ENCODE results near the gene HMGB2.

The HMGB2 gene

DNA sequence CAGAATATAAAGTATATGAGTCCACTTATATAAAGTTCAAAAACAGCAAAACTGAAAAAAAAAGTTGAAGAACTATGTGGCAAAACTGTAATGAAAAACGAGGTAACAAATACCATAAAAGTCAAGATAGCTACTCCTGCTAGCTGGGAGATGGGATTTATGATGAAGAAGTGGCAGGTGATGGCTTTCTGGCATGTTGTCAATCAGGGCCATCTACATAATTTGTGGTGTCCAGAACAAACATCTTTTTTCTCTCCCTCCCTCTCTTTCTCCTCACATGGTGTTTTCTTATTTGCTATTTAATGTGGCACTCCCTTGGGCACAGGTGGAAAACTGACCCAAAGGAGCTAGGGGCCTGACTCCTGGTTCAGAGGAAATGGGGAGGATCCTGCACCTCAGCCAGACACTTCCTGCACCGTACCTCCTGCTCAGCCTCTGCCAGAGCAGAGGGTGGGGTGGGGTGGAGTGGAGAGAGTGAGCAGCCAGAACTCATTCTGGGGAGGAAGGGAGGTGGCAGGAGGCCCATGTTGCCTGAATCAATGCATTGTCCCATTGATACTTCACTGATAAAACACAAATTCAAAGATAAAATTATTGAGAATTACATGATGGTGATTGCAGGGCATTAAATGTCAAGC lies 31.3 kb upstream of the HMGB2 start:
- H2BK120ac ChIP-seq (ENCODE audit: low read depth, low read length), result no peak overlapping the region
- H3K9ac ChIP-seq (ENCODE audit: low read length), result no peak overlapping the region
- H3K79me1 ChIP-seq (ENCODE audit: low read length), result no peaks in the 10 kb centered on the region
- H4K5ac ChIP-seq (ENCODE audit: low read length), result no peak overlapping the region
- no peak overlapping the region for H2BK15ac ChIP-seq (replicated peaks; ENCODE audit: low read depth)
- DNase-seq, result no peak
- no peak overlapping the region for H3K23ac ChIP-seq (ENCODE audit: low read length)
- H3K79me2 ChIP-seq (ENCODE audit: control insufficient read depth, insufficient read depth, low read length), result no peaks in the 10 kb centered on the region
- WGBS (ENCODE audit: extremely low coverage, insufficient coverage, low lambda C conversion rate), result no CpG with 5 or more reads among the region's 2 CpGs
- no peak overlapping the region for H2BK5ac ChIP-seq (ENCODE audit: low read length)
- no peaks in the 10 kb centered on the region for H3K36me3 ChIP-seq (ENCODE audit: control insufficient read depth, insufficient read depth, low read length)
- H3K27ac ChIP-seq (ENCODE audit: low read depth, low read length), result no peak overlapping the region
- no peak overlapping the region for H3K56ac ChIP-seq (ENCODE audit: low read length)
- H2AK5ac ChIP-seq (ENCODE audit: low read length), result no peak overlapping the region
- no peak overlapping the region for H3K4me2 ChIP-seq (ENCODE audit: low read length)
- H3K4me3 ChIP-seq (ENCODE audit: low read length), result no peak overlapping the region
- no peak overlapping the region for H3K18ac ChIP-seq (ENCODE audit: low read length)
- no peak overlapping the region for H4K8ac ChIP-seq (ENCODE audit: low read depth, low read length)
- H3K4me1 ChIP-seq (ENCODE audit: control insufficient read depth, low read depth, low read length), result no peaks in the 10 kb centered on the region
- no peaks in the 10 kb centered on the region for H3K27me3 ChIP-seq (ENCODE audit: insufficient read depth, low read length, poor library complexity)
- H3K4ac ChIP-seq (ENCODE audit: low read depth, low read length), result no peak overlapping the region

DNA sequence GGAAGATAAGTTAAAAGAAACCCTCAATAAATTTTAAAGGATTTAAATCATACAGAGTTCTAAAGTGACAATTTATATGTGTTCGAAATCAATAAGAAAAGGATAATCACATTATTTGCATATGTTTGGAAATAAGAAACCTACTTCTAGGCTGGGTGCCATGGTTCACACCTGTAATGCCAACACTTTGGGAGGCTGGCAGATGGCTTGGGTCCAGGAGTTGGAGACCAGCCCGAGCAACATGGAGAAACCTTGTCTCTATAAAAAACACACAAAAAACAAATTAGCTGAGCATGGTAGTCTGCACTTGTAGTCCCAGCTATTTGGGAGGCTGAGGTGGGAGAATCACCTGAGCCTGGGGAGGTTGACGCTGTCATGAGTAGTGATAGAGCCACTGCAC lies 28.5 kb upstream of the HMGB2 start:
- Histone ChIP-seq H3K4me2 (ENCODE audit: low read length) (no peak overlapping the region), H3K9ac (ENCODE audit: low read length) (no peak overlapping the region), H3K36me3 (ENCODE audit: control insufficient read depth, insufficient read depth, low read length) (no peaks in the 10 kb centered on the region), H3K4ac (ENCODE audit: low read depth, low read length) (no peak overlapping the region), H3K79me2 (ENCODE audit: control insufficient read depth, insufficient read depth, low read length) (no peaks in the 10 kb centered on the region), H3K79me1 (ENCODE audit: low read length) (no peaks in the 10 kb centered on the region), H3K18ac (ENCODE audit: low read length) (no peak overlapping the region), H2BK5ac (ENCODE audit: low read length) (no peak overlapping the region), H4K5ac (ENCODE audit: low read length) (no peak overlapping the region), H3K23ac (ENCODE audit: low read length) (no peak overlapping the region), H2BK120ac (ENCODE audit: low read depth, low read length) (no peak overlapping the region), H2AK5ac (ENCODE audit: low read length) (no peak overlapping the region), H3K4me3 (ENCODE audit: low read length) (no peak overlapping the region), H3K27ac (ENCODE audit: low read depth, low read length) (no peak overlapping the region), H3K27me3 (ENCODE audit: insufficient read depth, low read length, poor library complexity) (no peaks in the 10 kb centered on the region), H3K4me1 (ENCODE audit: control insufficient read depth, low read depth, low read length) (no peaks in the 10 kb centered on the region), H3K56ac (ENCODE audit: low read length) (no peak overlapping the region), H4K8ac (ENCODE audit: low read depth, low read length) (no peak overlapping the region), H2BK15ac (replicated peaks; ENCODE audit: low read depth) (no peak overlapping the region)
- WGBS (ENCODE audit: extremely low coverage, insufficient coverage, low lambda C conversion rate), result no CpG with 5 or more reads among the region's 3 CpGs
- DNase-seq, result no peak

DNA sequence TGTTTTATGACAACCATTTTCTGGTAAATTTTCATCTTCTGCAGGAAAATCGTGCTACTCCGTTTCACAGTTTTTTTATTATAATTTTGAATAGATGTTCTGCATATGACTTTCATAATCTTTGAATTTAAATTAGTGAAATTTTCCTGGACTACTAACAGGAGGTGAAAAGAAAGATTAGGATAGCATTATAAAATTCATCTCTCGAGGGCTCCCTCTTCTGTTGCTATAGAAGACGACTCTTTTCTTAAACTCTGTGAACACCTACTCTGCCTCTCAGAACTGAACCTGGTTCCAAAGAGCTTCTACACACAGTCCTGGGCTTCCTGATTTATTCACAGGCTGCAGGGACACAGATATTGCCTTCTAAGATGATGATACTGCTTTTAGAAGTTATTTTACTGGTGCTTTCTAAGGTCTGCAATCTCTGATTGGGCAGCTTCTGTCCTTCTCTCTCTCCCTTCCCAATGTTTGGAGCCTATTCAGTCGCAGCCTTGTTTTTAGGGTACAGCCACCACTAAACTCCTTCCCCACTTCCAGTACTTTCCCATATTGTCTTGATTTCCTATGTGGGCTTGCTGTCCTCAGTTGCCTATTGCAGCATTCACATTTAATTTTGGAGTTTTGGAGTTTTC lies 26.5 kb upstream of the HMGB2 start:
- H2AK5ac ChIP-seq (ENCODE audit: low read length), result no peak overlapping the region
- H3K23ac ChIP-seq (ENCODE audit: low read length), result no peak overlapping the region
- H4K5ac ChIP-seq (ENCODE audit: low read length), result no peak overlapping the region
- no peak overlapping the region for H2BK120ac ChIP-seq (ENCODE audit: low read depth, low read length)
- no peak overlapping the region for H3K56ac ChIP-seq (ENCODE audit: low read length)
- no peak overlapping the region for H3K4me2 ChIP-seq (ENCODE audit: low read length)
- no peak overlapping the region for H3K27ac ChIP-seq (ENCODE audit: low read depth, low read length)
- H3K4me3 ChIP-seq (ENCODE audit: low read length), result no peak overlapping the region
- no peaks in the 10 kb centered on the region for H3K79me2 ChIP-seq (ENCODE audit: control insufficient read depth, insufficient read depth, low read length)
- H2BK15ac ChIP-seq (replicated peaks; ENCODE audit: low read depth), result no peak overlapping the region
- H3K36me3 ChIP-seq (ENCODE audit: control insufficient read depth, insufficient read depth, low read length), result no peaks in the 10 kb centered on the region
- no peaks in the 10 kb centered on the region for H3K4me1 ChIP-seq (ENCODE audit: control insufficient read depth, low read depth, low read length)
- no peak overlapping the region for H2BK5ac ChIP-seq (ENCODE audit: low read length)
- H3K79me1 ChIP-seq (ENCODE audit: low read length), result no peaks in the 10 kb centered on the region
- no peak overlapping the region for H3K18ac ChIP-seq (ENCODE audit: low read length)
- H4K8ac ChIP-seq (ENCODE audit: low read depth, low read length), result no peak overlapping the region
- DNase-seq, result no peak
- H3K9ac ChIP-seq (ENCODE audit: low read length), result no peak overlapping the region
- H3K27me3 ChIP-seq (ENCODE audit: insufficient read depth, low read length, poor library complexity), result no peaks in the 10 kb centered on the region
- no CpG with 5 or more reads among the region's 5 CpGs for WGBS (ENCODE audit: extremely low coverage, insufficient coverage, low lambda C conversion rate)
- no peak overlapping the region for H3K4ac ChIP-seq (ENCODE audit: low read depth, low read length)

DNA sequence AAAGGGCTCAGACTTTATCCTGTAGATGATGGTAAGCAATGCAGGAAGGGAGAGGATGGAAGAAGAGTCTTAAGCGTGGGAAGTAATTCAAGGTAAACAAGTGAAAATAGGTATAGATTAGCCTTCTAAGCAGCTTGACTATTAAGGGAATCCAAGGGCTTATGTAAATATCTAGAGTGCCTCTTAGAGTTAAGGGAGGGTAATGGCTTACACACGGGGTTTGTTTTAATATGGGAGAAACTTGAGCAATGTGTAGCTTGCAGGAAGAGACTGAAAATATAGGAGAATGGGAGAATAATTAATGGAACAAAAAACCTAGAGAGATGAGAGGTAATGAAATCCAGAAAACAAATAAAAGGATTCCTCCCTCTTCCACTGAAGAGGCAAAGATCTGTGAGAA lies 23.8 kb upstream of the HMGB2 start:
- DNase-seq, result no peak
- Histone ChIP-seq H3K23ac (ENCODE audit: low read length) (no peak overlapping the region), H3K36me3 (ENCODE audit: control insufficient read depth, insufficient read depth, low read length) (no peaks in the 10 kb centered on the region)

DNA sequence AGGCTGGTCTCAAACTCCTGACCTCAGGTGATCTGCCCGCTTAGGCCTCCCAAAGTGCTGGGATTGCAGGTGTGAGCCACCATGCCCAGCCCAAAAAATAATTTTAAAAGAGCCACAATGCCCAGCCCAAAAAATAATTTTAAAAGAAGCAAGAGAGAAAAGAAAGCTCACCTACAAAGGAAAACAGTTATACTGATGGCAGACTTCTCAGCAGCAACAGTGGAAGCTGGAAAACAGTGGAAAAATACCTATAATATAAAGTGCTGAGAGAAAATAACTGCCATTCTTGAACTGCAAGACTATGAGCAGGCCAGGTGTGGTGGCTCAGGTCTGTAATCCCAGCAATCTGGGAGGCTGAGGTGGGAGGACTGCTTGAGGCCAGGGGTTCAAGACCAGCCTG lies 13.3 kb upstream of the HMGB2 start:
- Histone ChIP-seq H2BK5ac (ENCODE audit: low read length) (no peak overlapping the region), H3K23ac (ENCODE audit: low read length) (no peak overlapping the region), H3K4me3 (ENCODE audit: low read length) (no peak overlapping the region), H3K79me2 (ENCODE audit: control insufficient read depth, insufficient read depth, low read length) (no peaks in the 10 kb centered on the region), H3K36me3 (ENCODE audit: control insufficient read depth, insufficient read depth, low read length) (no peaks in the 10 kb centered on the region), H2AK5ac (ENCODE audit: low read length) (no peak overlapping the region), H3K56ac (ENCODE audit: low read length) (no peak overlapping the region), H3K4me2 (ENCODE audit: low read length) (no peak overlapping the region), H4K5ac (ENCODE audit: low read length) (no peak overlapping the region), H3K4me1 (ENCODE audit: control insufficient read depth, low read depth, low read length) (peaks cover 5% of the 10 kb centered on the region), H2BK120ac (ENCODE audit: low read depth, low read length) (no peak overlapping the region), H4K8ac (ENCODE audit: low read depth, low read length) (no peak overlapping the region), H3K9ac (ENCODE audit: low read length) (no peak overlapping the region), H3K27ac (ENCODE audit: low read depth, low read length) (no peak overlapping the region), H3K79me1 (ENCODE audit: low read length) (no peaks in the 10 kb centered on the region), H2BK15ac (replicated peaks; ENCODE audit: low read depth) (no peak overlapping the region), H3K4ac (ENCODE audit: low read depth, low read length) (no peak overlapping the region), H3K27me3 (ENCODE audit: insufficient read depth, low read length, poor library complexity) (no peaks in the 10 kb centered on the region), H3K18ac (ENCODE audit: low read length) (no peak overlapping the region)
- DNase-seq, result no peak
- no CpG with 5 or more reads among the region's 1 CpG for WGBS (ENCODE audit: extremely low coverage, insufficient coverage, low lambda C conversion rate)

More for the DNA sequence above, 23.8 kb upstream of the HMGB2 start:
- H3K4me2 ChIP-seq (ENCODE audit: low read length), result no peak overlapping the region
- H4K8ac ChIP-seq (ENCODE audit: low read depth, low read length), result no peak overlapping the region
- no peak overlapping the region for H3K4me3 ChIP-seq (ENCODE audit: low read length)
- WGBS (ENCODE audit: extremely low coverage, insufficient coverage, low lambda C conversion rate), result no CpG with 5 or more reads among the region's 2 CpGs
- no peak overlapping the region for H3K9ac ChIP-seq (ENCODE audit: low read length)
- no peak overlapping the region for H3K27ac ChIP-seq (ENCODE audit: low read depth, low read length)
- H2AK5ac ChIP-seq (ENCODE audit: low read length), result no peak overlapping the region
- no peak overlapping the region for H3K56ac ChIP-seq (ENCODE audit: low read length)
- no peak overlapping the region for H4K5ac ChIP-seq (ENCODE audit: low read length)
- H3K18ac ChIP-seq (ENCODE audit: low read length), result no peak overlapping the region
- H3K27me3 ChIP-seq (ENCODE audit: insufficient read depth, low read length, poor library complexity), result no peaks in the 10 kb centered on the region
- H3K4ac ChIP-seq (ENCODE audit: low read depth, low read length), result no peak overlapping the region
- no peak overlapping the region for H2BK120ac ChIP-seq (ENCODE audit: low read depth, low read length)
- no peak overlapping the region for H2BK5ac ChIP-seq (ENCODE audit: low read length)
- H3K4me1 ChIP-seq (ENCODE audit: control insufficient read depth, low read depth, low read length), result no peaks in the 10 kb centered on the region
- no peak overlapping the region for H2BK15ac ChIP-seq (replicated peaks; ENCODE audit: low read depth)
- no peaks in the 10 kb centered on the region for H3K79me2 ChIP-seq (ENCODE audit: control insufficient read depth, insufficient read depth, low read length)
- no peaks in the 10 kb centered on the region for H3K79me1 ChIP-seq (ENCODE audit: low read length)

DNA sequence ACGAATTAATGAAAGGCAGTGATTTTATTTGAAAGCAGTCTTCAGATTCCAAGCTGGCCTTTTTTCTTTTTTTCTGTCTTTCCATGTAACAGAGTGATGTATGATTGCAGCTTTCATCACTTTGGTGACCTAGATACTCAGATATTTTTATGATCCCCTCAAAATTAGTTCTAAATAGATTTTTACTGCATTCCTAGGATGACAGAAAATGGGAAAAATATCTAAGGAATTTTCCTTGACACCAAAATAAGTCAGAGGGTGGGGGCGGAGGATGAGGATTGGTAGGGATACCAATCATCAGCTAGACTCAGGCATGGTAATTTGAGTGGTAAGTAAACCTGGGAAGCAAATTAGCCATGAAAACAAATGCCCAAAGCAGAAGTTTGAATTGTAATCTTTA lies 11.9 kb upstream of the HMGB2 start:
- H4K5ac ChIP-seq (ENCODE audit: low read length), result no peak overlapping the region
- H3K79me2 ChIP-seq (ENCODE audit: control insufficient read depth, insufficient read depth, low read length), result no peaks in the 10 kb centered on the region
- peak; percentile 55 for DNase-seq
- no peak overlapping the region for H3K27ac ChIP-seq (ENCODE audit: low read depth, low read length)
- H3K9ac ChIP-seq (ENCODE audit: low read length), result no peak overlapping the region
- H3K23ac ChIP-seq (ENCODE audit: low read length), result no peak overlapping the region
- H2AK5ac ChIP-seq (ENCODE audit: low read length), result no peak overlapping the region
- H2BK5ac ChIP-seq (ENCODE audit: low read length), result no peak overlapping the region
- no peak overlapping the region for H3K4me2 ChIP-seq (ENCODE audit: low read length)
- H3K36me3 ChIP-seq (ENCODE audit: control insufficient read depth, insufficient read depth, low read length), result no peaks in the 10 kb centered on the region
- no peaks in the 10 kb centered on the region for H3K79me1 ChIP-seq (ENCODE audit: low read length)
- no peak overlapping the region for H3K56ac ChIP-seq (ENCODE audit: low read length)
- H2BK15ac ChIP-seq (replicated peaks; ENCODE audit: low read depth), result no peak overlapping the region
- H3K4me1 ChIP-seq (ENCODE audit: control insufficient read depth, low read depth, low read length), result peaks cover 5% of the 10 kb centered on the region
- no peak overlapping the region for H4K8ac ChIP-seq (ENCODE audit: low read depth, low read length)
- WGBS (ENCODE audit: extremely low coverage, insufficient coverage, low lambda C conversion rate), result no CpG with 5 or more reads among the region's 2 CpGs
- no peak overlapping the region for H3K4me3 ChIP-seq (ENCODE audit: low read length)
- H3K4ac ChIP-seq (ENCODE audit: low read depth, low read length), result no peak overlapping the region
- no peaks in the 10 kb centered on the region for H3K27me3 ChIP-seq (ENCODE audit: insufficient read depth, low read length, poor library complexity)
- no peak overlapping the region for H3K18ac ChIP-seq (ENCODE audit: low read length)
- H2BK120ac ChIP-seq (ENCODE audit: low read depth, low read length), result no peak overlapping the region

All from mesendoderm (in vitro differentiated cells).